Measurements from ENCODE around the gene BRD3OS.

The BRD3OS gene

GRCh38 chr9:134007571-134007970 is 17.7 kb upstream of the BRD3OS start:
- Histone ChIP-seq H3K9me3 (ENCODE audit: control insufficient read depth, insufficient read depth, low read length) (peaks cover 6% of the 10 kb centered on the region; the same call in 1 of the 2 replicates), H3K9ac (ENCODE audit: low read depth, low read length) (no peak overlapping the region), H3K36me3 (ENCODE audit: insufficient read depth, low read length) (no peaks in the 10 kb centered on the region), H3K4me1 (ENCODE audit: insufficient read depth, low read length) (no peaks in the 10 kb centered on the region)

GRCh38 chr9:134010310-134011173 is 14.7 kb upstream of the BRD3OS start:
- H3K9me3 ChIP-seq (ENCODE audit: control insufficient read depth, insufficient read depth, low read length) = peaks cover 14% of the 10 kb centered on the region; the same call in 1 of the 2 replicates
- H3K4me1 ChIP-seq (ENCODE audit: insufficient read depth, low read length) = no peaks in the 10 kb centered on the region
- no peaks in the 10 kb centered on the region for H3K36me3 ChIP-seq (ENCODE audit: insufficient read depth, low read length)
- H3K9ac ChIP-seq (ENCODE audit: low read depth, low read length) = no peak overlapping the region

GRCh38 chr9:134011401-134011800 is 13.9 kb upstream of the BRD3OS start:
- no peaks in the 10 kb centered on the region for H3K36me3 ChIP-seq (ENCODE audit: insufficient read depth, low read length)

GRCh38 chr9:134014946-134015345 is 10.3 kb upstream of the BRD3OS start:
- Histone ChIP-seq H3K9ac (ENCODE audit: low read depth, low read length) (no peak overlapping the region), H3K9me3 (ENCODE audit: control insufficient read depth, insufficient read depth, low read length) (peaks cover 14% of the 10 kb centered on the region; the same call in 1 of the 2 replicates), H3K4me1 (ENCODE audit: insufficient read depth, low read length) (no peaks in the 10 kb centered on the region)

More at GRCh38 chr9:134011401-134011800, 13.9 kb upstream of the BRD3OS start:
- H3K9me3 ChIP-seq (ENCODE audit: control insufficient read depth, insufficient read depth, low read length) = peaks cover 14% of the 10 kb centered on the region; the same call in 1 of the 2 replicates
- H3K4me1 ChIP-seq (ENCODE audit: insufficient read depth, low read length) = no peaks in the 10 kb centered on the region
- no peak overlapping the region for H3K9ac ChIP-seq (ENCODE audit: low read depth, low read length)

GRCh38 chr9:134024214-134024792 is 978 bp upstream of the BRD3OS start:
- no peaks in the 10 kb centered on the region for H3K36me3 ChIP-seq (ENCODE audit: insufficient read depth, low read length)
- H3K9me3 ChIP-seq (ENCODE audit: control insufficient read depth, insufficient read depth, low read length) = no peaks in the 10 kb centered on the region
- H3K9ac ChIP-seq (ENCODE audit: low read depth, low read length) = no peak overlapping the region; the same call in 1 of the 2 replicates
- no peaks in the 10 kb centered on the region for H3K4me1 ChIP-seq (ENCODE audit: insufficient read depth, low read length)

More at GRCh38 chr9:134014946-134015345, 10.3 kb upstream of the BRD3OS start:
- no peaks in the 10 kb centered on the region for H3K36me3 ChIP-seq (ENCODE audit: insufficient read depth, low read length)

- Histone ChIP-seq H3K9ac (ENCODE audit: low read depth, low read length) (peak overlapping the region; percentile 70; the same call in 1 of the 2 replicates), H3K4me1 (ENCODE audit: insufficient read depth, low read length) (no peaks in the 10 kb centered on the region), H3K9me3 (ENCODE audit: control insufficient read depth, insufficient read depth, low read length) (no peaks in the 10 kb centered on the region), H3K36me3 (ENCODE audit: insufficient read depth, low read length) (no peaks in the 10 kb centered on the region)
Observed at GRCh38 chr9:134025606-134026541, 593 bp downstream of the BRD3OS start.

GRCh38 chr9:134026581-134026980 is 1.3 kb downstream of the BRD3OS start:
- H3K4me1 ChIP-seq (ENCODE audit: insufficient read depth, low read length) = no peaks in the 10 kb centered on the region
- no peaks in the 10 kb centered on the region for H3K9me3 ChIP-seq (ENCODE audit: control insufficient read depth, insufficient read depth, low read length)
- no peak overlapping the region for H3K9ac ChIP-seq (ENCODE audit: low read depth, low read length)
- H3K36me3 ChIP-seq (ENCODE audit: insufficient read depth, low read length) = no peaks in the 10 kb centered on the region

GRCh38 chr9:134026981-134027380 is 1.7 kb downstream of the BRD3OS start:
- H3K36me3 ChIP-seq (ENCODE audit: insufficient read depth, low read length) = no peaks in the 10 kb centered on the region
- no peaks in the 10 kb centered on the region for H3K4me1 ChIP-seq (ENCODE audit: insufficient read depth, low read length)
- H3K9ac ChIP-seq (ENCODE audit: low read depth, low read length) = no peak overlapping the region
- H3K9me3 ChIP-seq (ENCODE audit: control insufficient read depth, insufficient read depth, low read length) = no peaks in the 10 kb centered on the region

GRCh38 chr9:134027561-134027960 is 2.3 kb downstream of the BRD3OS start:
- H3K4me1 ChIP-seq (ENCODE audit: insufficient read depth, low read length) = no peaks in the 10 kb centered on the region
- H3K9me3 ChIP-seq (ENCODE audit: control insufficient read depth, insufficient read depth, low read length) = no peaks in the 10 kb centered on the region
- H3K36me3 ChIP-seq (ENCODE audit: insufficient read depth, low read length) = no peaks in the 10 kb centered on the region
- no peak overlapping the region for H3K9ac ChIP-seq (ENCODE audit: low read depth, low read length)

- Histone ChIP-seq H3K36me3 (ENCODE audit: insufficient read depth, low read length) (0 out of 2 replicates have a peak, but pooled peaks cover 2% of the 10 kb centered on the region), H3K9me3 (ENCODE audit: control insufficient read depth, insufficient read depth, low read length) (no peaks in the 10 kb centered on the region), H3K9ac (ENCODE audit: low read depth, low read length) (no peak overlapping the region), H3K4me1 (ENCODE audit: insufficient read depth, low read length) (no peaks in the 10 kb centered on the region)
Observed at GRCh38 chr9:134028076-134028475, 2.8 kb downstream of the BRD3OS start.

GRCh38 chr9:134028575-134029247 is 3.4 kb downstream of the BRD3OS start:
- Histone ChIP-seq H3K36me3 (ENCODE audit: insufficient read depth, low read length) (0 out of 2 replicates have a peak, but pooled peaks cover 2% of the 10 kb centered on the region), H3K9me3 (ENCODE audit: control insufficient read depth, insufficient read depth, low read length) (no peaks in the 10 kb centered on the region), H3K9ac (ENCODE audit: low read depth, low read length) (no peak overlapping the region), H3K4me1 (ENCODE audit: insufficient read depth, low read length) (no peaks in the 10 kb centered on the region)

- Histone ChIP-seq H3K9me3 (ENCODE audit: control insufficient read depth, insufficient read depth, low read length) (no peaks in the 10 kb centered on the region), H3K36me3 (ENCODE audit: insufficient read depth, low read length) (0 out of 2 replicates have a peak, but pooled peaks cover 3% of the 10 kb centered on the region), H3K9ac (ENCODE audit: low read depth, low read length) (no peak overlapping the region), H3K4me1 (ENCODE audit: insufficient read depth, low read length) (no peaks in the 10 kb centered on the region)
Observed at GRCh38 chr9:134029248-134030226, 4.3 kb downstream of the BRD3OS start.

All from ES-I3 (cell line).